Stimulated activated CD8-positive, alpha-beta memory T cell treated with anti-CD3 and anti-CD28 coated beads, Interleukin-12 subunit alpha, Interleukin-12 subunit beta, amount 100 ng/mL, for 1 hour (primary cell): Measurements from ENCODE around the gene OXCT2.

Source experiments
- DNase-seq: peaks from one replicate; pipeline ENCODE4 v3.0.0-alpha.2; 2020; ENCODE audit warnings: low read depth

OXCT2 gene

DNA sequence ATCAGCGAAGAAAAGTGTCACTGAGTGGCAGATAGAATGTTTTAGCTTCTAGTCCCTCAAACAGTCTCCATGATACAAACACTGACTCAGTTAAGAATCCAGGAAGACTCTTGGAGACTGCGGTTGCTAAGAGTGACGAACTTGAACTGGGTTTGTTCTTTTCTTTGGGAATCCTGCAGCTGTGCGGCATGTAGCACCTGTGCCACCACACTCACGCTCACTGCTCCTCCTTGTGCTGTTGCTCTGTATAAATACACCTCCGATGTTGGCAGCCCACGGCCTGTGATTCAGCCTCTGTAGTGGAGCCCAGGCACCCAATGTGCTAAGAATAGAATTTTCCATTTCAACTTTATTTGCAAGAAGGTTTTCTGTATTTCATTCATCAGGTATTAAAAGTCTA, 38.0 kb downstream of the OXCT2 start:
- no peak for DNase-seq

DNA sequence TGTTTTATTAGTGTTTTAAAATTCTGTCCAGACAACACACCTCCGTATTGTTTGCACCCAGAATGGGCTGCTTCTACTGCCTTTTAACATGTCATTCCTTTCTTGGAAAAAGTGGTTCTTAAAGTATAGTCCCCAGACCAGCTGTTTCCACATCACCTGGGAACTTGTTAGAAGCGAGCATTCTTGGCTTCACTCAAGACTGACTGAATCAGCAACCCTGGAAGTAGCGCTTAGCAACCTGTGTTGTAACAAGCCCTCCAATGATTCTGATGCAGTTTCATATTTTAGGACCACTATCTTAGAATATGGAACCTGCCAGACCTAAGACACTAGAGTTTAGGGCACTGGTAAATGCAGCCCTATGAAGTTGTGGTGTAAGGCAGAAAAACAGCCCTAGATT, 38.4 kb downstream of the OXCT2 start:
- no peak for DNase-seq

DNA sequence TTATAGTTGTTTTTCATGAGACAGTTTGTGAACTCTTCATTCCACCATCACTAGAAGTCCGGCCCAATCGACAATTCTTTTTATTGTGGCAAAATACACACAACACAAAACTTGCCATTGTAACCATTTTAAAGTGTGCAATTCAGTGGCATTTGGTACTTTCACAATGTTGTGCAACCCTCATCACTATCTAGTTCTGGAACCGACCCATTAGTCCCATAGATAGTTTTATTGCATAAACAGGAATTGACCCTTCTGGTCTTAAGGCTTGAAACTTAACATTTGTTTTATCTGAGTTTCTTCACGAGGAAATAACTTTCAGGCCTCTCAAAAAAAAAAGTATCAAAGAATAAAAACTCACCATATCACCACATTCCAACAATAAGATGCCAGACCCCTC, 41.3 kb downstream of the OXCT2 start:
- no peak for DNase-seq

DNA sequence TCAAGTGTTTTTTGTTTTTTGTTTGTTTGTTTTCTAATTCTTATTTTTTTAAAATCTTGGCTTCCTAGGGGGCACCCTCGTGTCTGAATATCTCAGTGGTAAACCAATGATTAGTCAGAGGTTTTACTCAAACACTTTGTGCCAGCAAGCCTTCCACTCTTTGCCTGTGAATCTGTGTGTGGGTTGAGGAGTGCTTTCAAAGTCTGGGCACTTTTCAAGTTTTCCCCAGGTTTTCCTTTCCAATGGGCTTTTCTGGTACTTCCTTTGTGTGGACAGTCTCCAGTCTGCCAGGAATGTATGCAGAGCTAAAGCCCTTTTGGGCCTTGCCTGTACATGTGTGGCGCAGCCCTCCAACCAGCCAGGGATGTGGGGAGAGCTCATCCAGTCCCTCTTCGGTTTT, 42.1 kb downstream of the OXCT2 start:
- DNase-seq: no peak

DNA sequence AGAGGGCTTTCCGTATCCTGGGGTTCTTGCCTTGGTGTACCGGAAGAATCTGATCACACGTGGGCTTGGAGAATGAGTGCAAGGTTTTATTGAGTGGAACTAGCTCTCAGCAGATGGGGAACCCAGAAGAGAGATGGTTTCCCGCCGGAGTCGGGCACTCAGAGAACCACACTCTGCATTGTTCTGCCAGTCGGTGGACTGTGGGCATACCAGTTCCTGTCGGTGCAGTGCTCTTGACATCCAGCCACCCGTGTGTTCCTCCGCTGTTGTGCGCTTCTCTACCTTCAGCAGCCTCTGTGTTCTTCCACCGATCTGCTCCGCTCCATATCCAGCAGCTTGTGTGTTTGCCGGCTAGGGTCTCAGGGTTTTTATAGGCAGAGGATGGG, 43.2 kb downstream of the OXCT2 start:
- DNase-seq: no peak

DNA sequence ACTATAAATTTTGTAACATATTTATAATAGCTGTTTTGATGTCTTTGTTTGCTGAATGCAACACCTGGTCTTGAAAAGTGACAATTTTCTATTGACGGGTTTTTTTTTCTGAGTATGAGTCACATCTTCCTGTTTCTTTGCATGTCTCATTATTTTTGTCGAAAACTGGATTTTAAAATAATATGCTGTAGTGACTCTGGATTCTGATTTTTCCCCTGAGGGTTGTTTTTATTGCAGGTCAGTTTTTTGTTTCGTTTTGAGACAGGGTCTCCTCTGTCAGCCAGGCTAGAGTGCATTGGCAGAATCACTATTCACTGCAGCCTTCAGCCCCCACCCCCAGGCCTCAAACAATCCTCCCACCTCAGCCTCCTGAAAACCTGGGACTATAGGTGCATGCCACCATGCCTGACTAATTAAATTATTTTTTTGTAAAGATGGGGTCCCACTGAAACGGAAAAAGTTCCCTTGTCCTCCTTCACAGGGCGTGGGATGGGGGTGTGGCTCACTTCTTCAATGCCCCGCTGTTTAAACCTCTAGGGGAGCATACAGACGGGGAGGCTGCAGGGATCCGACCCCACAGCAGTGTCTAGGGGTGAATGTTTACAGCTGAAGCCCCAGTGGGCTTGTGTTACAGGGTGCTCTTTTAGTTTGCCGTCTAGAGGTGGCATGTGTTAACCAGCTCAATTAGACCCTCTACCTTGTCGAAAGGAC, 43.8 kb downstream of the OXCT2 start:
- no peak for DNase-seq

DNA sequence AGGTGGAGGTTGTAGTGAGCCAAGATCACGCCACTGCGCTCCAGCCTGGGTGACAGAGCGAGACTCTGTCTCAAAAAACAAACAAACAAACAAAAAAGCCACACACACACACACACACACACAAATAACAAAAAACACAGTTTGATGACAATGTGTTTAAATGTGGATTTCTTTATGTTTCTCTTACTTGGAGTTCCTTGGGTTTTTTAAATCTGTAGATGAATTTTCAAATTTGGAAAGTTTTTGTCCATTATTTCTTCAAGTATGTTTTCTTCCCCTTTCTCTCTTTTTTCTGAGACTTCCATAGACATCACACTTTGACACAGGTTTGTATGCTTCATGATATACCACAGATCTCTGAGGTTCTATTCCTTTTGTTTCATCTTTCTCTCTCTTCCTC, 44.5 kb downstream of the OXCT2 start:
- no peak for DNase-seq

DNA sequence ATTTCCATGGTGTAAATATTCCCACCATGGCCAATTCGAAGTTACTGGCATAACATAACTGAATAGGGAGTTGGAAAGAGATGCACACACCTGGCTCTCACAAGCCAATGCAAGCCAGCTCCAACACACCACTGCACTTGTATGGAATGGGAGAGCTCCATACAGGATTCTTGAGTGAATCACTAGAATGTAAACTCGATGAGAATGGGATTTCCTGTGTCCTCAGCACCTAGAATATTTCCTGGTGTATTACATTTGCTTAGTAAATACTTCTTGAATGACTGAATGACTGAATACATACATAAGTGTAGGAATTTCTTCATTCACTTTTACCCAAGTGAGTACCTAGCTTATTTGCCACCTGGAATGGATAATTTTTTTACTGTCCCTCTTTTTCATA, 48.7 kb downstream of the OXCT2 start:
- DNase-seq: no peak

DNA sequence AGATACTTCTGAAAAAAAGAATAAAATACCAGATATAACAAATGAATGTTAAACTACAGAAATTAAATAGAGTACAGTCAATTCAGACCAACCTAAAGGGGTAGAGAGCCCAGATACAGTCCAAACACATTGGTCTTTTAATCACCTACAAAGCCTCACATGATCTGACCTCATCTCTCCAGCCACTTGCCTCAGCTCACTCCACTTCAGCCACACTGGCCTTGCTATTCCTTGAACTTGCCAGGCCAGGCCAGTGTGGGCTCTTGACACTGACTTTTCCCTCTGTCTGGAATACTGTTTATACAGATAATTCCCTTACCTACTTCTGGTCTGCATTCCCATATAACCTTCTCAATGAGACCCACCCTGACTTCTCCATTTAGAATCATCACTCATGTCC, 49.5 kb downstream of the OXCT2 start:
- DNase-seq: no peak

DNA sequence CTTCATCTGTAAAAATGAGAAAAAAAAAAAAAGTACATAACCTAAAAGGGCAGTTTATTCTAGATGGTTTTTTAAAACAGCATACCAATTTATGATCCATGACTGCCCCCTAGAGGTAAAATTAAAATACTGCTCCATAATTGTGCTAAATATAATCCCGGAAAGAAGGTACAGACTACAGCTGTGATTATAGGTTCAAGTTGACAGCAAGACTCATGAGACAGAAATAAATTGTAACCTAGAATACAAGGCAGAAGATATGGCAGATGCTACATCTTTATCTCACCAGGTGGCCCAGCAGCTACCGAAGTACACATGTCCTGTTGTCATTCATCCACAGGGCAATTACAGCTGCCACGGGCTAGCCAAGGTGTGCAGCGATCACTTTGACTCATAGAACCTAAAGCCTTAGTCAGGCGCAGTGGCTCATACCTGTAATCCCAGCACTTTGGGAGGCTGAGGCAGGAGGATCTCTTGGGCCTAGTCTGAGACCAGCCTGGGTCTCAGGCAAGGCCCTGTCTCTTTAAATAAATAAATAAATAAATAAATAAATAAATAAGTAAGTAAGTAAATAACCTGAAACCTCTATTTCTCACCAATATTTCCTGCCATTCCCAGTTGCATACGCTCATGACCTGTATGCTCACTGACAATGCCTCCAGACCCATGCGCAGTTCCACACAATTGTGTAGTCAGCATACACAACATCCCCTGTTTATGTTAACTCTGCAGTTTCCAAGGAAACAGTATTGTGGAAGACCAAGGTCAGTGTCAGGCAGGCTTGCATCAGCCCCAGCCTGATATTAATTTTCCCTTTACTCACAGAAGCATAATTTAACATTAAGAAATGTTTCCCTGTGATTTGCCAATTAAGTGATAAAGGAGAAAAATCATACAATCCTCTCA, 50.8 kb downstream of the OXCT2 start:
- DNase-seq: no peak
